PC-9 (cell line): Measurements from ENCODE around the gene KRTAP19-4. TPM values are rescaled to one million over a fixed set of nuclear protein-coding genes. Genes with fewer than 3 reads are reported as not detected.

ENCODE experiments used
- BruUV-seq: library from RNA; stranded (reverse); fragments of 400-500 nt; replicated peaks from 2 replicates; lab custom pipeline; 2021; lab: Mats Ljungman, UMichigan
- CTCF ChIA-PET: fragments of 300-600 bp; sonication (Branson Sonifier 250); formaldehyde crosslinking; loops from one replicate; lab custom pipeline; 2022; ENCODE audit warnings: antibody characterized with exemption; lab: Charles Lee
- POLR2A ChIA-PET: fragments of 300-600 bp; sonication (Branson Sonifier 250); formaldehyde crosslinking; loops from one replicate; lab custom pipeline; 2022; ENCODE audit warnings: antibody characterized with exemption; ENCODE audit not compliant: unreplicated experiment; lab: Charles Lee
- DNase-seq, 2 experiments: peaks; one replicate each; pipeline versions ENCODE4 v3.0.0 to v3.0.0-alpha.2; 2015 to 2022; ENCODE audit warnings: mixed read lengths in 1 of 2
- H2AFZ ChIP-seq: fragments of 200-600 bp; sonication (generic); 2 replicates; pipeline ENCODE4 v1.8.1; 2017; ENCODE audit warnings: antibody characterized with exemption
- H3F3A ChIP-seq: fragments of 200-600 bp; sonication (generic); 2 replicates; pipeline ENCODE4 v1.8.1; 2017; ENCODE audit warnings: antibody characterized with exemption, mild to moderate bottlenecking, low read depth; ENCODE audit not compliant: insufficient read depth
- H3K27ac ChIP-seq: fragments of 200-600 bp; sonication (generic); 2 replicates; pipeline ENCODE4 v1.6.1; 2016; ENCODE audit warnings: mixed run types
- H3K27me3 ChIP-seq: fragments of 200-600 bp; sonication (generic); 2 replicates; pipeline ENCODE4 v1.6.1; 2016; ENCODE audit warnings: low read depth, mixed run types; ENCODE audit not compliant: insufficient read depth
- H3K36me3 ChIP-seq: fragments of 200-600 bp; sonication (generic); 2 replicates; pipeline ENCODE4 v1.6.1; 2016; ENCODE audit warnings: low read depth, mixed run types
- H3K4me1 ChIP-seq: fragments of 200-600 bp; sonication (generic); replicated peaks from 2 replicates; pipeline ENCODE4 v1.6.1; 2016; ENCODE audit warnings: mixed run types; ENCODE audit not compliant: insufficient read depth
- H3K4me2 ChIP-seq: fragments of 200-600 bp; sonication (generic); 2 replicates; pipeline ENCODE4 v1.6.1; 2017; ENCODE audit warnings: mixed run types
- H3K4me3 ChIP-seq: fragments of 200-600 bp; sonication (generic); 2 replicates; pipeline ENCODE4 v1.6.1; 2016; ENCODE audit warnings: mixed run types
- H3K79me2 ChIP-seq: fragments of 200-600 bp; sonication (generic); 2 replicates; pipeline ENCODE4 v1.6.1; 2017; ENCODE audit warnings: low read depth, mixed run types
- H3K9me2 ChIP-seq: fragments of 200-600 bp; sonication (generic); 2 replicates; pipeline ENCODE4 v1.8.1; 2017; ENCODE audit warnings: mild to moderate bottlenecking; ENCODE audit not compliant: insufficient read depth
- H3K9me3 ChIP-seq: fragments of 200-600 bp; sonication (generic); 2 replicates; pipeline ENCODE4 v1.8.1; 2016; ENCODE audit warnings: low read depth; ENCODE audit not compliant: insufficient read depth
- H4K20me1 ChIP-seq: fragments of 200-600 bp; sonication (generic); 2 replicates; pipeline ENCODE4 v1.8.1; 2017; ENCODE audit not compliant: insufficient read depth
- CTCF ChIP-seq: fragments of 200-600 bp; sonication (generic); conservative IDR thresholded peaks from 2 replicates; pipeline ENCODE4 v1.6.1; 2017; ENCODE audit warnings: mixed run types, antibody characterized with exemption, mild to moderate bottlenecking, moderate library complexity
- EZH2 ChIP-seq: fragments of 200-600 bp; sonication (generic); IDR thresholded peaks from 2 replicates; pipeline ENCODE4 v1.8.0; 2017; ENCODE audit warnings: antibody characterized with exemption, low read depth
- intact Hi-C: fragments of 100-400 bp; cut with micrococcal nuclease; formaldehyde crosslinking; loops from one replicate; pipeline ENCODE4 v1.10.0; 2022; ENCODE audit not compliant: unreplicated experiment
- total RNA-seq: library from RNA; stranded (reverse); gene quantifications from 2 replicates; pipeline ENCODE4 v1.2.3, GENCODE V29; 2021

KRTAP19-4 gene
- total RNA-seq, 1 experiment from 2014 or later = not detected

- Histone ChIP-seq H2AFZ (no peak overlapping the region), H3K27ac (no peak overlapping the region), H3K4me2 (no peak overlapping the region), H3K79me2 (no peaks in the 10 kb centered on the region), H3K4me1 (no peaks in the 10 kb centered on the region), H3F3A (no peaks in the 10 kb centered on the region), H3K4me3 (no peak overlapping the region), H3K27me3 (no peaks in the 10 kb centered on the region), H4K20me1 (no peaks in the 10 kb centered on the region), H3K9me3 (no peaks in the 10 kb centered on the region), H3K36me3 (no peaks in the 10 kb centered on the region), H3K9me2 (no peaks in the 10 kb centered on the region)
- no peak for DNase-seq
- no TSS peak for BruUV-seq
- no peak for TF ChIP-seq EZH2
- no peak for TF ChIP-seq CTCF
- CTCF ChIA-PET = no interaction called here
- POLR2A ChIA-PET = no interaction called here
- intact Hi-C loops = no loop called here
Measured at GRCh38 chr21:30482130-30482529, 14.8 kb downstream of the KRTAP19-4 start.

GRCh38 chr21:30480145-30480544 is 16.8 kb downstream of the KRTAP19-4 start, which contains the start of gene KRTAP19-1:
Gene KRTAP19-1 (minus strand): TSS chr21:30480367. CDS start chr21:30480317, 50 bp downstream.
- TF ChIP-seq CTCF (no peak), EZH2 (no peak)
- Histone ChIP-seq H2AFZ (no peak within 1 kb of the TSS), H3K9me2 (no peaks in the 10 kb centered on the region), H3K27ac (no peak within 1 kb of the TSS), H3K4me3 (no peak within 1 kb of the TSS), H3F3A (no peaks in the 10 kb centered on the region), H3K79me2 (no peaks in the 10 kb centered on the region), H3K27me3 (no peaks in the 10 kb centered on the region), H3K4me2 (no peak within 1 kb of the TSS), H3K36me3 (no peaks in the 10 kb centered on the region), H4K20me1 (no peaks in the 10 kb centered on the region), H3K9me3 (no peaks in the 10 kb centered on the region), H3K4me1 (no peaks in the 10 kb centered on the region)
- no peak for DNase-seq
- POLR2A ChIA-PET = no interaction called here
- intact Hi-C loops = no loop called here
- no TSS peak for BruUV-seq
- CTCF ChIA-PET = no interaction called here

GRCh38 chr21:30479259-30479658 is 17.7 kb downstream of the KRTAP19-4 start:
- Histone ChIP-seq H3K79me2 (no peaks in the 10 kb centered on the region), H3K27ac (no peak overlapping the region), H3K9me3 (no peaks in the 10 kb centered on the region), H4K20me1 (no peaks in the 10 kb centered on the region), H2AFZ (no peak overlapping the region), H3K4me1 (no peaks in the 10 kb centered on the region), H3K9me2 (no peaks in the 10 kb centered on the region), H3F3A (no peaks in the 10 kb centered on the region), H3K4me2 (no peak overlapping the region), H3K27me3 (no peaks in the 10 kb centered on the region), H3K4me3 (no peak overlapping the region), H3K36me3 (no peaks in the 10 kb centered on the region)
- no TSS peak for BruUV-seq
- POLR2A ChIA-PET = interaction anchor here (0.7 kb wide), 1 partner anchor 80 kb away, joined by 4 read pairs; no protein-coding TSS in a partner anchor
- intact Hi-C loops = no loop called here
- TF ChIP-seq EZH2 (no peak), CTCF (no peak)
- DNase-seq = no peak
- CTCF ChIA-PET = no interaction called here
